ENCODE measurements around the gene HAL. TPM values are rescaled to one million over a fixed set of nuclear protein-coding genes. Genes with fewer than 3 reads are reported as not detected.

Gene HAL
- total RNA-seq, 3 donors from 2014 or later = 1.0 to 1.8 (median 1.5) TPM

- DNase-seq (no peak), ATAC-seq (no peak)
- H3K9me3 ChIP-seq = no peaks in the 10 kb centered on the region
- H3K36me3 ChIP-seq (ENCODE audit: low read depth) = no peaks in the 10 kb centered on the region
- TF ChIP-seq CTCF (IDR thresholded peaks at IDR 0.05) = no peak
- H3K4me1 ChIP-seq (ENCODE audit: low read depth) = no peaks in the 10 kb centered on the region
- intact Hi-C loops (cut with DNase I, micrococcal nuclease) = no loop called here
- H3K4me3 ChIP-seq = no peak overlapping the region
These were observed 33.9 kb downstream of the HAL start for GRCh38 chr12:95962222-95962621.

GRCh38 chr12:95960241-95960640 lies 35.9 kb downstream of the HAL start:
- Histone ChIP-seq H3K4me1 (ENCODE audit: low read depth) (no peaks in the 10 kb centered on the region), H3K9me3 (no peaks in the 10 kb centered on the region), H3K36me3 (ENCODE audit: low read depth) (no peaks in the 10 kb centered on the region), H3K4me3 (no peak overlapping the region)
- intact Hi-C loops (cut with DNase I, micrococcal nuclease) = no loop called here
- no peak for TF ChIP-seq CTCF (IDR thresholded peaks at IDR 0.05)
- ATAC-seq (no peak), DNase-seq (no peak)

GRCh38 chr12:95959107-95959506 lies 37.0 kb downstream of the HAL start:
- Histone ChIP-seq H3K4me3 (no peak overlapping the region), H3K36me3 (ENCODE audit: low read depth) (no peaks in the 10 kb centered on the region), H3K9me3 (no peaks in the 10 kb centered on the region), H3K4me1 (ENCODE audit: low read depth) (no peaks in the 10 kb centered on the region)
- no peak for TF ChIP-seq CTCF (IDR thresholded peaks at IDR 0.05)
- no peak for DNase-seq
- no peak for ATAC-seq
- intact Hi-C loops (cut with DNase I, micrococcal nuclease) = no loop called here

- intact Hi-C loops (cut with DNase I, micrococcal nuclease) = no loop called here
- H3K9me3 ChIP-seq = no peaks in the 10 kb centered on the region
- H3K36me3 ChIP-seq (ENCODE audit: low read depth) = no peaks in the 10 kb centered on the region
- ATAC-seq (no peak), DNase-seq (no peak)
- H3K4me3 ChIP-seq = no peak overlapping the region
- H3K4me1 ChIP-seq (ENCODE audit: low read depth) = no peaks in the 10 kb centered on the region
- TF ChIP-seq CTCF (IDR thresholded peaks at IDR 0.05) = no peak
These were observed 39.5 kb downstream of the HAL start for GRCh38 chr12:95956557-95957145.

GRCh38 chr12:95955549-95956159 lies 40.5 kb downstream of the HAL start:
- no peaks in the 10 kb centered on the region for H3K36me3 ChIP-seq (ENCODE audit: low read depth)
- H3K4me3 ChIP-seq = no peak overlapping the region
- no peaks in the 10 kb centered on the region for H3K4me1 ChIP-seq (ENCODE audit: low read depth)
- DNase-seq = no peak
- TF ChIP-seq CTCF (IDR thresholded peaks at IDR 0.05) = no peak
- no peaks in the 10 kb centered on the region for H3K9me3 ChIP-seq
- intact Hi-C loops (cut with DNase I, micrococcal nuclease) = no loop called here
- ATAC-seq = no peak

All from mucosa of descending colon (tissue), 3 donors.